ENCODE results near the gene DLG4.
A peak's percentile ranks its signal among the peaks of the same experiment; 100 is the strongest.

DLG4 gene

DNA sequence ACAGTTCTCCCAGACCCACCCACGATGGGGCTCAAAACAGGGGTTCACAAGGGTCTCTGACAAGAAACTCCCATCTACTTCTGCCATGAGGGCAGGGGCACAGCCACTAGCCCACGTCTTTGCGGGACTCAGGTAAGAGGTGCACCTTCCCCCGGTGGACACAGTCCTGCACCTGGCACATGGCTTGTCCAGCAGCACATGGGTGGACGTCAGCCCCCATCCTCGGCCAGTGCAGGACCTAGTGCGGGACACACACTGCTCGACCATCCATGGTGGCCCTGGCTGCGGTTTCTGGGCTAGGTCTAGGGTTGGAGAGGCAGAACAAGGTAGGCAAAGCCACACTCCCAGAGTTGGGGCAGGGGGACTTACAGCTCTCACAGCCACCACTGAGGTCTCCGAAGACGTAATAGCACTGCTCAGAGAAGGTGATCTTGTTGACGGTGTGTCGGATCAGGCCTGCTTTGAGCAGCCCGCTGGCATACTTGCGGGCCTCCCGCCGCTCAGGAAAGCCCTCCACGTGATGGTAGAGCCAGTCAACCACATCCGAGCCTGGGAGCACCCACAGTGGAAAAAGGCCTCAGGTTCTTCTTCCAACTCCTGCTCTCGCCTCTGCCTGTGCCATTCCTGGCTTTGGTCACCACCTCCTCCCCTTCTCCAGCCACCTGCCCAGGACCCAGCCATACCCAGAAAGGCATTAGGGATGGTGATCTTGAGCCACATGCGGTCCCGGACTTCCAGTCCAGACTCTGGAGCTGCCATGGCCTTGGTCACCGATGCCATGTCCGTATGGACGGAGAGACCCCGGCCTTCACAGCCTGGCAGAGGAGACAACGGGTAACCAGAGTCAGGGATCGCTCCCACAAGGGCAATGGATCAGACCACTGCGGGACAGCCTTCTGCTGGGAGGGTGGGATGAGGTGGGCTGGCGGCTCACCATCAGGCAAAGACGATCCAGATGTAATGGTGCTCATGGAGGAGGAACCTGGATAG is 7.4 kb upstream of the DLG4 start:
- DNase-seq = no peak

DNA sequence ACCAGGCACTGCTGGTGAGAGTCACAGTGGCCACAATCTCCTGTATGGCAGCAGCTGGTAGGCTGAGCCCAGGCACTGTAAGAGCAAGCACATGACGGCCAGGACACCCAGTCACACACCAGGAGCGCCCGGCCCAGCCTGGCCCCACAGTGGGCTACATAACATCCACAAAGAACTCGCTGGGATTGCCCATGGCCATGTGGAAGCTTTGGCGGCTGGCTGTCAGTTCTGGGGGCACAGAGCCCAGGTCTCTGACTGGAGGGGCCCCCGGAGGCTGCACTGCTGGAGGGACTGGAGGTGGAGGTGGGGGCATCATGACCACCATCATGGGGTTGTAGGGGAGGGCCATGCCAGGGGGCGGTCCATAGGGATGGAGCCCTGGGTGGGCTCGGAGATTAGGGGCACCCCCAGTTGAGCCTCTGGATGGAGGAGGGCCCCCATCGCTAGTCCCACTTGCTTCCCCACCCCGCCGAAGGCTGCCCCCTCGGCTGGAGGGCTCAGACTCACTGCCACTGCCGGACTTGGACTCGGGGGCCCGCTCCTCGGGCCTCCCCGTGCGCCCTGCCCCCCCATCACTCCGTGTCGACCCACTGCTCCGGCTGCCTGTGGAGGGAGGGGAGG is 6.2 kb upstream of the DLG4 start:
- DNase-seq = no peak

DNA sequence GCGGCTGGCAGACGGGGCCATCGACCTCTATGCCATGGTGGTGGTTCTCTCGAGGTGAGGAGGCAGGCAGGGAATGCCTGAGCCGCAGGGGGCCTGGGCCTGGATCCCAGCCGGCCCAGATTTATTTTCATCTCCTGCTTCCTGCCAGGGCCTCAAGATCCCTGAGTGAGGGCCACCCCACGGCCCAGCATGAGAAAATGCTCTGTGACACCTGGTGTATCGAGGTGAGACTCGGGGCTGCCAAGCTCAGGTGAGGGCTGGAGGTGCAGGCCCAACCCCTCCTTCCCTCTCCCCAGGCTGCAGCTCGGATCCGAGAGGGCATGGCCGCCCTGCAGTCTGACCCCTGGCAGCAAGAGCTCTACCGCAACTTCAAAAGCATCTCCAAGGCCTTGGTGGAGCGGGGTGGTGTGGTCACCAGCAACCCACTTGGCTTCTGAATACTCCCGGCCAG is 5.0 kb upstream of the DLG4 start:
- no peak for DNase-seq

DNA sequence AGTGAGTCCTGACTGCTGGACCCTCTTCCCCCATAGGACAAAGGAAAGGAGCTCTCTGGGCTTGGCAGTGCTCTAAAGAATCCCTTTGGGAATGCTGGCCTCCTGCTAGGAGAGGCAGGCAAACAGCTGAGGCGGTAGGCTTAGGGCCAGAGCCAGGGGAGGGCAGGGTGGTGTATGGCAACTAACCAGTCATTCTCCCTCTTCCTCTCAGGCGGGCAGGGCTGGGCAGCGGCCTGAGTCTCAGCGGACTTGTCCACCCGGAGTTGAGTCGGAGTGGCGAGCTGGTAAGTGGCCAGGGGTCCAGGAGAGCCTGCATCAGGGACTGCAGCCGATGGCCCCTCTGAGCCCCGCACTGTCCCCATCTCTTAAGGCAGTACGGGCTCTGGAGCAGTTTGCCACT is 4.5 kb upstream of the DLG4 start:
- DNase-seq = no peak

DNA sequence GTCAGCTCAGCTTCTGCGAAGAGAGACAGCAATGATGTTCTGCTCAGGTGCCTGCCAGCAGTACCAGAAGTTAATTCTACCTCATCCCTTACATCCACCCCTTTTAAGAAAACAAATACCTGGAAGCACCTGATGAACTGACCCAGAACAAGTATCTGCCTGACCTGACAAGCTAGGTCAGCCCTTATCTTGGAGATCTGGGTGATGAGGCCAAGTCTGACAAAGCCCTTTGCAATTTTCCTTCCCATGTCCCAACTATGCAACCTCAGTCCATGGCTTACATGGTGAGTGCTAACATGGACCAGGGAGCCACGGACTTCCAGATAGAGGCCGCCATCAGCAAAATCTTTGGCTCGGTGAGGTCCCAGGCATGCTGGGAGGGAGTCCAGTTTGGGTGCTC is 3.7 kb upstream of the DLG4 start:
- no peak for DNase-seq

DNA sequence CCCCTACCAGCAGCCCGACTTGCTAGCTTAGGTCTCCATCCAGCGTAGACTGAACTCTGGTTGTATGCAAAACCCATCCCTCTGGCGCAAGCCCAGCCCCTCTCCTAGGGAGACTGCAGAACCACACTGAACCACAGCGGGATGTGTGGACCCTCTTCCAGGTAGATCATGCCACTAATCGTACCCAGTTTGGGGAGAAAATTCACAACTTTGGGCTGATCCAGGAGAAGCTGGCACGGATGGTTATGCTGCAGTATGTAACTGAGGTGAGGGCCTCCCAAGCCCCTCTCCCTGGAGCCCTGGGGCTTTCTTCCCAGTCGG is 3.3 kb upstream of the DLG4 start:
- no peak for DNase-seq

DNA sequence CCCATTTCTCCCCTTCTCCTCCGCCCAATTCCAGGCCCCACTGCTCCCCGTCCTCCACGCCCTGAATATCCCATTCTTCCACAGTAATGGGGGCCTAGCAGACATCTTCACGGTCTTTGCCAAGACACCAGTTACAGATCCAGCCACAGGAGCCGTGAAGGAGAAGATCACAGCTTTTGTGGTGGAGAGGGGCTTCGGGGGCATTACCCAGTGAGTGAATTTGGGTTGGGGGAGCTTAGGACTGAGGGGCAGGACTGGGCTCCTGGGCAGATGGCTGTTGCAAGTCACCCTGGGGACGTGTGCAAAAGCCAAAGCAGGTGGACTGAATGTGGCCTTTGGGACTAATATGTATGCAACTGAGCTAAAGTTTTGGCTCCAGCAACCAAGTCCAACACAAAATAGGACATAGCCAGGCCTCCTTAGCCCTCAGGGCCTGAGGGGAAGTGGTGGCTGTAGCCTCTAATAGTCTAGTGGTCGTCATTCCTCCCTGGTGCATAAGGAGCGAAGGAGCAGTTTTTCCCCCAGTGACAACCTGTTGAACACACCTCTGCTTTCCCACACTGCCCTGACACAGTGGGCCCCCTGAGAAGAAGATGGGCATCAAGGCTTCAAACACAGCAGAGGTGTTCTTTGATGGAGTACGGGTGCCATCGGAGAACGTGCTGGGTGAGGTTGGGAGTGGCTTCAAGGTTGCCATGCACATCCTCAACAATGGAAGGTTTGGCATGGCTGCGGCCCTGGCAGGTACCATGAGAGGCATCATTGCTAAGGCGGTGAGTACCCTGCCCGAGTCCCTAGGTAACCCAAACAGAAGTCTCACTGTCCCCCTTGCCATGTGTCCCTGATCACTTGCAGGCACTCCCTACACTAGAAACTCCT is 2.7 kb upstream of the DLG4 start:
- no peak for DNase-seq

DNA sequence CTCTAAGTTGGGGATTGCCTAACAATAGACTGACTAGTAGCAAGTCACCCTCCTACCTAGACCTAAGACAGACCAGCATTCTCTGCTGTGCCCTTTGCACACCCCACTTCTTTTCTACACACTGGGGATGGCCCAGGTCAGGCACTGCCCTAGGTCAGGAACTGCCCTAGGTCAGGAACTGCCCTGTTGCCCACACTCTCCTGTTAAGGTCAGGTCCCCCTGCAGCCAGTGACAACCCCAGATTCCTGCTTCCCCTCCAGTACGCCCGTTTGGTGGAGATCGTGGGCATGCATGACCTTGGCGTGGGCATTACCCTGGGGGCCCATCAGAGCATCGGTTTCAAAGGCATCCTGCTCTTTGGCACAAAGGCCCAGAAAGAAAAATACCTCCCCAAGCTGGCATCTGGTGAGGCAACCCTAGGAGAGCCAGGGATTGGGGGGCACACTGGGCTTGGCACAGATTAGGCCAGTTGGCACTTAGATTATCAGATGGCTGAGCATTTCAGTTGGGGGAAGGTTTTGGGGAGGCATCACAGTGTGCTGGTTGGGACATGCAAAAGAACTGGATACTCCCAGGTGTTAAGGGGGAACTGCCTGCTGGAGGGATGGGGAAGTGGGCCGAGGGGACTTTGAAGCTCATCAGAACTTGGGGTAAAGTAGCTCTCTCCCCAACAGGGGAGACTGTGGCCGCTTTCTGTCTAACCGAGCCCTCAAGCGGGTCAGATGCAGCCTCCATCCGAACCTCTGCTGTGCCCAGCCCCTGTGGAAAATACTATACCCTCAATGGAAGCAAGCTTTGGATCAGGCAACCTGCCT is 1.8 kb upstream of the DLG4 start:
- no peak for DNase-seq

DNA sequence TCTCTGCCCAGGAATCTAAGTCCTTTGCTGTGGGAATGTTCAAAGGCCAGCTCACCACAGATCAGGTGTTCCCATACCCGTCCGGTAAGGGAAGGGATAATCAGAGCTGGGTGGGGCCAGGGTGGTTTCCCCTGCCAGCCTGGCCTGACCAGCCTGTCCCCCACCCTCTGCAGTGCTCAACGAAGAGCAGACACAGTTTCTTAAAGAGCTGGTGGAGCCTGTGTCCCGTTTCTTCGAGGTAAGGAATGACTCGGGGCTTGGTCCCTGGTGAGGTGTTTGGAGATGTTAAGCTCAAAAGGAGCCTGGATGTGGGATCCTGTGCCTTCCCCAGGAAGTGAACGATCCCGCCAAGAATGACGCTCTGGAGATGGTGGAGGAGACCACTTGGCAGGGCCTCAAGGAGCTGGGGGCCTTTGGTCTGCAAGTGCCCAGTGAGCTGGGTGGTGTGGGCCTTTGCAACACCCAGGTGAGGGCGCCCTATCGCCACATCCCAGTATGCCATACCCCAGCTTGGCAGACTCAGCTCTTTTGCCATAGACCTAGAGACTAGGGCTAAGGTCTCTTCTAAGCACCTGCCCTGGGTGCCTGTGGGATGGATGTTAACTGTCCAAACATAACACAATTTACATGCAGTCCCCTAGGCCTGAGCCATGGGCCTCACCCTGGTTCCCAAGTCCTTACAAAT is 1.1 kb upstream of the DLG4 start:
- DNase-seq = no peak

DNA sequence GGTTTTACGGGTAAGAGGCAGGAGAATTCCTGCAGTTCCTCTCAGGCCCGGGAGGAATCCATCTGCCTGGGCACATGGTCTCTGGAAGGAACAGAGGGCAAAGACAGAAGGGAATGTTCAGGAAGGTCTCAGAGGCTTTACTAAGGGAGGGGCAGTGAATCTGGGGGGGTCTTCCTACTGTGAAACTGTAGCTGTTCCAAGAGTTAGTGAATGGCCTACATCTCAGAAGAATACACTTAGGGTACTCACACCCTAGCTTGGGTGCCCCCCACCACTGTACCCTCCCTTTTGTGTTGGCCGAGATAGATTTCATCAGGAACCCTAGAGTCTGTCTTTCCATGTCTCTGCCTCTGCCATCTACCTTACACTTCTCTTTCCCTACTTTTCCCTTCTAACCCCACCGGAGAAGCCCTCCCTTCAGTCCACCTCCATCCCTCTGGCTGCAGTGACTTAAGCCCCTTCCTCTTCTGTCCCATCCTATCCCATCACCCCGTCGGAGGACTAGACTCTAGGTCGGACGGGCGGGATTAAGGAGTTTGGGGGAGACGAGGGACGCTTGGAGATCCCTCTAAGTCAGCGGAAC is 316 bp downstream of the DLG4 start:
- DNase-seq = no peak

DNA sequence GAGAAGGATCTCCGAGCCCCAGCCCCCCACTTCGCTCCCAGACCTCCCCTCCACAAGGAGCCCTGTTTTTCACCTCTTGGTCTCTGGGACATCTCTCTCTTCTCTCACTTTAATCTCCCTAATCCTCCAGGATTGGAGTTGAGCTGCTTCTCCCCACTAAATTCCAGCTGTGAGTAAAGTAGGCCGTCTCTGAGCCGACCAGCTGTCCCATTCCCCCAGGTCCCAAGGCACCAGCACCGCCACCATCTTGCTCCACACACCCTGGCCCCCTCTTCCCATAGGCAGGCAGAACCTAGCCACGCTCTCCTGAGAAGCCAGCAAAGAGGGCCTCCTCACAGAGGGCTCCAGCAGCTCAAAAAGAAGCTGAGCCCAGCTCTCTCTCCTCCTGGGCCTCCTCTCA is 878 bp downstream of the DLG4 start:
- DNase-seq = no peak

DNA sequence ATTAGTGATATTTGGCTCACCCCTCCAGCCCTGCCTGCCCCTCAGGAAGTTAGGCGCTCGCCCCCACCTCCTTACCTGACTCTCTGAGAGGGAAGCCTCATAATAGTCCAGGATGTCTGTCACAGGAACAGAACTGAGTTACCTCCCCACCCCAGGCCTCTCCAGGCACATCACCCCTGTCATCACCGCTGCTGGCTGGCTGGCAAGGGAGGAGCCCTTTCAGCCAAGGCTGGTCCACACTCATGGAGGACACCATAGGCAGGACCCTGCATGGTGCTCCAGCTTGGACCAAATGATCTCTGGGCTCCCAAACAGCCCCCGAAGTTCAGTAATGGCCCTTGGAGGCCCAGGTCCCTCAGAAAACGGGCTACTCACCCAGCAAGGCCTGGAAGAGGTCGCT is 1.5 kb downstream of the DLG4 start:
- no peak for DNase-seq

DNA sequence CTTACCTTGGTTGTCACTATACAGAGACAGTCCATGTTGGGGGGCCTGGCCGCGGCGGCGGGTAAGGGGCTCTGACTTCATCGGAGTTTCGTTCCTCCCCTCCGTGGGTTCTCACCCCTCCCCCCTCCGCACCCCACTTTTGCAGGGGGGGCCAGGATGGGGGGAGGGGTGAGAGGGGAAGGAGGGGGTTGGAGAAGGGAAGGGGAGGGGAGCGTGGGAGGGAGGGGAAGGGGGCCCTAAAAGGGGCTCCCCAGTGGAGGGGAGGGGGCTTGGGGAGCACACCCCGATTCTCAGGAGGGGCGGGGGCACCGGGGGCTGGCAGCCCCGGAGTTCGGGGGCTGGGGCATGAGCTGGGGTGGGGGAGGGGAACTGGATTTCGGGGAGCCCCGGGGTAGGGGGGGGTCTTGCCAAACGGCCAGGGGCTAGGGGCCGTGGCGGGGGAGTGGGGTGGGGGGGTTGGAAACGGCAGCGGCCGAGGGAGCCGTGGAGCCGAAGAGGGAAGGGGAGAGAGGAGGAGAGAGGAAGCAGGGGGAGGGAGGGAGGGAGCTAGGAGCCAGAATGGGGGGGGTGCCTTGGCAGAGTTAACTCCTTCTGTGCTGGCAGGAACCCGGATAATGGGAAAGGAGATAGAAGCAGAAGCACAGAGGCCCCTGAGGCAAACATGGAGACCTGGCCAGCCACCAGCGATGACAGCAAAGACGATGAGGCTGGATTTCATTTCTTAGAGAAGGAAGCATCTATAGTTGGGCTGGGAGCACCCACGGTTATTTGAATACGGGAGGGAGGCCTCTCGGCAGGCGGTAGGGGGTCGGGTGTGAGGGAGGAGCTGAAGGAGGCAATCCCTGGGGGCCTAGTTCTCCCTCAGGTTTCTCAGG is 2.3 kb downstream of the DLG4 start:
- no peak for DNase-seq

DNA sequence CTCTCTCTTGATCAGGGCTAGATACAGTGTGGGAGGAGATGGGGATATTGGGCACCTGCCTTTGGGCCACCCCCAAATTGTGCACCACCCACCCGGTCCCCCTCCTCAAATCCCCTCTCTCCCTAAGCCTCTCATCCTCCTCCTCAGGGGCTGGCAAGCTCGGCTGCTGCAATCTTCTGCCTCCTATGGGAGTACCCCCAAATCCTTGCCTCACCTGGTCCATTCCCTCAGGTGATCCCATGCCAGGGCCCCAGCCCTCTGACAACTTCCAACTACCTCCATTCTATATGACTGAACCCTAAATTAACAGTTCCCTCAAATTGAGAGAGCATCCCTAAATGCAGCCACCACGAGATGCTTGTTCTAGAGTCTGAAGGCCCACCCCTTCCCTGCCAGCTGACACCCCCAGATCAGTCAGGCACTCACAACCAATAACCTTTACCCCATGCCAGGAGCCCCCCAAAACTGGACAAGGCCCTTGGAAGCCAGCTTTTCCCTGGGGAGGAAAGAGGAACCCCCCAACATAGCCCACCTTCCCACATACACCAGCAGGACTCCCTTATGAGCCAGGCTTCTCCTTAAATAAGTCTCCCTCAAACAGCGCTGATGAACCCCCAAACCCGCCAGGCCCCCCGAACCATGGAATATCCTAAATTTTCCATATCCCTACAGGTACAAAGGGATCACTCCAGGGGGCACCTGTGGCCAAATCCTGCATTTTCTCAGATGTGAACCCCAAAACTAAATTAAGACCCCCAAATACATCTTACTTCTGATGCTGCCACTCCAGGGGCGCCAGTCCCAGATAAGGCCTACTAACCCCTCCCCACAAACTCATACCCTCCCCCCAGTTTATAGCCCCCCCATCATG is 3.2 kb downstream of the DLG4 start:
- no peak for DNase-seq

DNA sequence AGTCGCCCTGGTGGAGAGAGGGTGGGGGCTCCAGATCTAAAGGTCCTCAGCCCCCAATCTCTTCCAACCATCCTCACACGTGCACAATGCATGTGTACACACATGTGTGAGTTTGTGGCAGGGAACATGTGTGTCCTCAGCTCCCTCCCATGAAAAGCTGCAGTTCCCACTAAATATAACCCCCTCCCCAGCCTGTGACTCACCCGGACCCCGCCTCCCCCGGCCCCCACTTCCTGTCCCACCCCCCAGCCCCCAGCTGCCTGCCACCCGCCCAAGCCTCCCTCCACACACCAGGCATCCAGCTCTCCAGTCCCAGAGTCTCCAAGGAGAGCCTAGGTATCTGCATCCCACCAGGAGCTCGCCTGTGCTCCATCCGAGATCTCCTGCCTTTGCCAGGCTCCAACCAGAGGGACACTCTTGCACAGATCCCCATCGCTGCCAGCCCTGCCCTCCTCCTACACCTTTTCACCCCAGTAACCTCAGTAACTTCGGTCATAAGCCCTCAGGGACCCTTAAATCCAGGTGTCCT is 3.9 kb downstream of the DLG4 start:
- no peak for DNase-seq

DNA sequence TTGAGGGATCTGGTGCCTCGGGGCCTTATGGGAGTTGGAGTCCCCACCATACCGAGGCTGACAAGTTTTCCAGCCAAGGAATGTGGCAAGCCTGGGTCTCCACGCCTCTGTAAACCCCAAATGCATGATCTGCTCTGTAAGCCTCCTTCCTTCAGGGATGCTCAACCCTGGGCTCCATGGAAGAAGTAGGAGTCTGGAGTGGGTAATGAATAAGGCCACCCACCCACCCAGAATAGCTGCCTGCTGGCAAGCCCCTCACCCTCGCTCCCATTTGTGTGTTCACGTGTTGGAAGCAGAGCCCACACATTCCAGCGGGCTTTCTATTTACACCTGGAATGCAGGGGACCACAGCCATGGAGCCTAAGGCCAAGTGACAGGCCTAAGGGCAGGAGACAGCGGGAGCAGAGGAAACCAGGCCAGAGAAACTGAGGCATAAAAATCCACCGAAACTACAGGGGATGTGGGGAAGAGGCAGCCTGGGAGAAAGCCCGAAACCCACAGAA is 4.4 kb downstream of the DLG4 start:
- no peak for DNase-seq

DNA sequence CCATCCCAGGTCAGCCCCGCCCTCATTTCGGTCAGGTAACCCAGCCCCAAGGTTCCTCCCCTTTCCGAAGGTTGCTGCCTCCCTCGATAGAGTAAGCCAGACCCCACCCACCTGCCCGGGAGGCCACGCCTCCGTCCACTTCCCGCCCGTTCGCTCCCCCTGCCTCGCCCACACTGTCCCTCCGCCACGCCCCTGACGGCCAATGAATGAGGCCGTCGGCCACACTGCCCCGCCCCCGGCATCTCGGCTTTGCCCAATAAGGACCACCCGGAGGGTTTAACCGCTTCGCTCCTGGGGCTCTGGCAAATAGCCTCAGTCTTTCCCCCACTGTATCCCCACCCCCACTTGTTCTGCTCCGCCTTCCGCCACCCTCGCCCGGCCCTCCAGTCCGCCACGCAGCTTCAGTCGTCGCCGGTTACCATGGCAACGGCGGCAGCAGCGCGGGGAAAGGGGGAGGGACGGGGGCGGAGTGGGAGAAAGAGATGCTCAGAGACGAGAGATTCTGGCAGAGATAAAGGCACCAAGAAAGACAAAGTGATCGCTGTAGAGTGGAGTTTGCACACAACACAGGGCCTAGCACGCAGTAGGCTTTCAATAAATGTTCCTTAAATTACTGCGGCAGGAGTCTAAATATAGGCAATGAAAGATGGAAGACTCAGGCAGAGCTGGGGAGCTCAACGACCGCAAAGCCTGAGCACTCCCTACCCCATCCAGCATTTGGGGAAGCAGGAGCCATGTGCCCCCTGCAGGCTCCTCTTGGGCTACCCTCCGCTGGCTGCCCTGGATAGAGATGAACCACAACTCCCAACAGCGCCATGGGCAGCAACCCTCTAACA is 5.1 kb downstream of the DLG4 start:
- peak; percentile 76 for DNase-seq

DNA sequence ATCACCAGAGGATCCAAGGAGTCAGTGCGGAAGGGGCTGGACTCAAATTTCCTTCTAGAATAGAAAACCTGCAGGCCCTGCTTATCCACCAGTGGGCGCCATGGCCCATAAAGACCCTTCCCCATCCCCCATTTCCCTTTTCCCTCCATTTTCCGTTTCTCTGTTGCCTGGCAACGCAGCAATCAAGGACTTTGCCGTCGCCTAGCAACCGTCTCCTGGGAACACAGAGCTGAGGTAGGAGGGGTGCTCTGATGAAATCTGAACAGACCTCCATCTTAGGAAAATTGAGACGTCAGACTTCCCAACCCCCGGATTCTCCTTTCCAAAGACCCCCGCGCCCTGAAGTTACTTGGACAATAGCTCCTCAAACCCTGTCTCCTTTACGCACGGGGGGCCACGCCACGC is 5.7 kb downstream of the DLG4 start:
- peak; percentile 74 for DNase-seq

Measured in NCI-H2081 treated with DMSO at 0.1 percent for 48 hours (cell line).